HG02852 (cell line): ENCODE measurements around the gene C20orf141.
"Not testable (repeated sequence)": the region's sequence is repeated elsewhere in the genome, so short reads cannot be mapped to it uniquely, and the experiment has no call there.

Source experiments
- ATAC-seq: cut with Tn5 transposase; IDR thresholded peaks from one replicate; pipeline ENCODE4 v1.9.1; 2021; ENCODE audit warnings: mild to moderate bottlenecking, moderate library complexity; ENCODE audit not compliant: unreplicated experiment

Gene C20orf141

GRCh38 chr20:2814587-2815051 lies at the start of gene C20orf141:
TSS of gene C20orf141 (plus strand) at chr20:2814987. CDS start at chr20:2815185, 198 bp downstream.
- ATAC-seq = no peak

- ATAC-seq = no peak
Observed at GRCh38 chr20:2767768-2768631, 46.8 kb upstream of the C20orf141 start.

- no peak for ATAC-seq
Observed at GRCh38 chr20:2768632-2769015, 46.2 kb upstream of the C20orf141 start.

DNA sequence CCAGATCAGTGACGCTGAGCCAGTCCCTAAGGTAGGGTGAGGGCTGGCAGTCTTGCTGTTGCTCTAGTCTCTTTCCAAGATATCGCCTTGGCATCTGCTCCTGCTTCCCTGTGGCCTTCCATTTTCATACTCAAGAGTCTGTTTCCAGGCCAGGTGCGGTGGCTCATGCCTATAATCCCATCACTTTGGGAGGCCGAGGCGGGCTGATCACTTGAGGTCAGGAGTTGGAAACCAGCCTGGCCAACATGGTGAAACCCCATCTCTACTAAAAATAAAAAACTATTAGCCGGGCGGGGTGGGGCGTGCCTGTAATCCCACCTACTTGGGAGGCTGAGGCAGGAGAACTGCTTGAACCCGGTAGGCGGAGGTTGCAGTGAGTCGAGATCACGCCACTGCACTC lies 44.7 kb upstream of the C20orf141 start:
- ATAC-seq = not testable (repeated sequence)

DNA sequence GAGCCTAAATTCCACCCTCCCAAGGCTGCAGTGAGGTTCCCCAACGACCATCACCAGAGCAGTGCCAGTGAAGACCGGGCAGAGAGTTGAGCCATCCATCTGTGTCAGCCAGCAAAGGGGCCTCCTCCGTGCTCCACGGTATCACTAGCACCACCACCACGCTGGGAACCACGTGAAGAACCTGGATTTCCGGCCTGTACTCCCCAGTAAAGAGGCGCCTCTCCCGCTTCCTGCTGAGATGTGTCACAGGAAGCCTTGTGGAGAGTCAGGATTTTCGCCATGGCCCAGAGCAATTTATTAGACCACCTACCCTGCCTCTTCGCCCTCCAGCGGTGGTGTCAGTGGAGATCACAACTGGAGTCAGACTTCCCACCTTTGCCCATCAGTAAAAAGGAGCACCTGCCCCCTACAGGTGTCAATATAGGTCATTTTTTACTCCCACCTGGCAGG lies 43.1 kb upstream of the C20orf141 start:
- no peak for ATAC-seq

- ATAC-seq = no peak
Observed at GRCh38 chr20:2773812-2774211, 41.0 kb upstream of the C20orf141 start.

DNA sequence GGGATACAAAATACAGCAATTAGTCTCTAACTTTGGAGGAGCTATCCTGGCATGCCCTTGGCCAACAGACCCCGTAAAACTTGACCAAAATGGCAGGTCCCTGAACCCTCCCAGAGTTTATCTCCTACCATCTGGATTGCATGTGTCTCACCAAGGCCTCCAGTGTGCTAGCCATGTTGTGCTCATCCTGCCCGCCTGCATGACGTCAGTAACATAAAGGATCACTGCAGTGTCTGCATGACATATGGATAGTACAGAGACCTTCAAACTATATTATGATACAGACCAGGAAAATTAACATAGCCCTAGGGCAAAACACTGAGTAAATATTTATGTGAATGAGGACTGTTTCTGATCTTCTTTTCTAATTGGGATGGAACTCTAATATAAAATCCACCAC lies 39.6 kb upstream of the C20orf141 start:
- ATAC-seq = no peak

GRCh38 chr20:2778602-2779321 lies 36.0 kb upstream of the C20orf141 start:
- no peak for ATAC-seq

DNA sequence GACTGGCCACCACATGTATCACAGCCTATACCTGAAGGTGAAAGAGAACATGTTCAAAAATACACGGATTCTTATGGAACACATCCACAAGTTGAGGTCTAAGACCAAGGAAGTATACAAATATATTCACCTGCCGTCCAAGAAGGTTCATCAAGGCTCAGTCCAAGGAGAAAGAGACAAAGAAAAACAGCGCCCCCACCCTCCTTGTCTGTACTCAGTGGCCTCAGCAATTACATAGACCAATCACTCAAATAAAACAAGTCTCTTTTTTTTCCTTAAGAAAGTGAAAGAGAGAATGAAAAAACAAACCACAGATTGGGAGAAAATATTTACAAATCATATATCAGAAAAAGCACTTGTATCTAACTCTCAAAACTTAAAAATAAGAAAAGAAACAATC lies 33.8 kb upstream of the C20orf141 start:
- ATAC-seq = no peak

DNA sequence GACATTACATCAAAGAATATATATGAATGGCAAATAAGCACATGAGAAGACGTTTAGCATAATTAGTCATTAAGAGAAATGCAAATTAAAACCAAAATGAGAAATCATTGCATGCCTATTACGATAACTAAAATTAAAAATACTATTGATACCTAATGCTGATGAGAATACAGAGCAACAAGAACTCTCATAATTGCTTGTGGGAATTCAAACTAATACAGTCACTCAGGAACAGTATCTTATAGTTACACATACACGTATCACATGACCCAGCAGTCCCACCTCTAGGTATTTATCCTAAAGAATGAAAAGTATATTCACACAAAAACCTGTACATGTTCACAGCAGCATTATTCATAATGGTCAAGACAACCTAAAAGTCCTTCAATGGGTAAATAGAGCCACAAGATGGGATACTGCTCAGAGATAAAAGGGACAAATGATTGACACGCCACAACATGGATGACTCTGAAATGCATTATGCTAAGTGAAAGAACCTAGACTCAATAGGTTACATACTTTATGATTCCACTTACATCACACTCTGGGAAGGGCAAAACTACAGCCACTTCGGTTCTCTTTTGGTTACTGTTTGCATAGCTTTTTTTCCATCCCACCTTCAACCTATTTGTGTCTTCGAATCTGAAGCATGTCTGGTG lies 30.8 kb upstream of the C20orf141 start:
- no peak for ATAC-seq

GRCh38 chr20:2793471-2793870 lies 21.3 kb upstream of the C20orf141 start:
- ATAC-seq = no peak

- no peak for ATAC-seq
Observed at GRCh38 chr20:2794202-2794748, 20.5 kb upstream of the C20orf141 start.

GRCh38 chr20:2794866-2795447 lies 19.8 kb upstream of the C20orf141 start:
- no peak for ATAC-seq

DNA sequence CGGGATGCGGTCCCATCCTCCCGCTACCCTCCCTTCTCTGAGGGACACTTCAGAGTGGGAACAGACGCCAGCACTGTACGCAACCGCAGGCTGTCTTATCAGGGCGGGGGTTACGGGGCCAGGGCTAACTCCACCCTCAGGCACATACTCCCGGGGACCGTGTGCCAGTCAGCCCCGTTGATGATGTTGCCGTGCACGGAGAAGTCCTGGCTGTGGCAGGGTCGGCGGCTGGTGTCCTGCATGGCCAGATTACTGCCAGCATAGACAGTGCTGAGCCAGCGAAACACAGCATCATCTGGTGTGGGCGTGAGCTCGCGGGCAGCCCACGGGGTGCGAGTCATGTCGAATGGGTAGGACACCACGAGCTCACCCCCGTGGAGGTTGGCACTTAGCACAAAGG lies 19.3 kb upstream of the C20orf141 start:
- no peak for ATAC-seq

GRCh38 chr20:2796011-2796660 lies 18.7 kb upstream of the C20orf141 start:
- ATAC-seq = no peak

DNA sequence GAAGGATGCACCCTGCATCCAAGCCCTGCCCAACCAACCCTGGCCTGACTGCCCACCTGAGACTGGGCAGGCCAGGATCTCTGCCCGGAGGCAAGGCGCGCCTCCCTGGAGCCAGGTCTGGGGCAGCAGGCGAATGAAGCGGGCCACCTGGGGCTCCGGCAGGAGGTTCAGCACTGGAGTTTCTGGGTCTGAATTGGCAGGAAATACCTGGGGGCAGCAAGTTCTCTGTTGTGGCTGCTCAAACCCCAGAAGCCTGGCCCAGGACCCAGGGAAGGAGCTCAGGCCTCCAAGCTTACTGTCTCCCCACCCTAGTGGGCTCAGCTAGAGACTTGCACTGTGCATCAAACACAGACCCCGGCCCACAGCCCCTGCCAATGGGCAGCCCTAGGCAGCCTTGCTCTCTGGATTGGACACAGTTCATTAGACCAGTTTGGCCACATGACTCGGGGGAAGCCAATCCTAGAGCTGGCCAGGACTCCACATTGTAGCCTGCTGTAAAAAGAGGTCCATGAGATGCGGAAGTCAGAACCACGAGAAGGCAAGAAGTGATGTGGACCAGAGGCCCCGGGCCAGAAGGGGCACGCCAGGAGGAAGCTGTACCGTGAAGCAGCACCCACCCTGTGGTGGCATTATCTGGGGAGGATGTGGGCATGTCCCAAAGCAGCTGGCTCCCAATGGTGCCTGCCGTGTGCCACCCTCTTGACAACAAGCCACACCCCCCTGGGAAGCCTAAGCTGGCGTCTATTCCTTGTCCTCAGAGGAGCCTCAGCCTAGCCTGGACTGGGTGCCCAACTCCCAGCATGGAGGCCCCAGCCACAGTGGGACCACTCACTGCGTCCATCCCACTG lies 17.4 kb upstream of the C20orf141 start:
- no peak for ATAC-seq

DNA sequence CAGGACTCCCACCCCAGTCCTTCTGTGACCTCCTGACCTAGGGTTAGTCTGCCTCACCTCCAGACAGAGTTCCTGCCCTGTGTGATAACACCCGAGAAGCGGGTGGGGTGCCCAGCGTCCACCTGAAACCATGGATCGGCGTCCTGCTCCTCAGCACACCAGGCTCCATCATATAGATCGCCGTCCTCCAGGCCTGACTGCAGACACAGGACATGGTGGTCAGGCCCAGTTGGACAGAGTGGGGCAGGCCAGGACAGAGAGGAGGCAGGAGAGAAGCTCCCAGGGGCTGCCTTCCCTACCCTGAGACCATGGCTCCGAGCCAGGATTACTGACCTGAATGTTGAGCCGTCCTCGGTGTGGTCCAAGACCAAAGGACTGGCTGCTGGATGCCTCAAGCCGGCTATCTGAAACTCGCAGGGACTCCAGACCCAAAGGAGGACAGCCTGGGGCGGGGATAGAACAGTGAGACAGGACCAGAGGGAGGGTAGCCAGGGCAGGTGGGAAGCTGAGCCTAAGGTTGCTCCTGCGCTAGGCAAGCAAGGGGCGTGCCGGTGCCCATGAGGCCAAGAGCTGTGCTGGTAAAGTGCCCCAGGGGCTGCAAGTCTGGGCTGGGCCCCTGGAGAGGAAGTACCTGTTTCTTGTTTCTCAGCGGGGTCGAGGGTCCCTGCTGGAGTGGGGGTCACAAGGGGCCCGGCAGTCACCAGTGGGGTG lies 16.5 kb upstream of the C20orf141 start:
- no peak for ATAC-seq

DNA sequence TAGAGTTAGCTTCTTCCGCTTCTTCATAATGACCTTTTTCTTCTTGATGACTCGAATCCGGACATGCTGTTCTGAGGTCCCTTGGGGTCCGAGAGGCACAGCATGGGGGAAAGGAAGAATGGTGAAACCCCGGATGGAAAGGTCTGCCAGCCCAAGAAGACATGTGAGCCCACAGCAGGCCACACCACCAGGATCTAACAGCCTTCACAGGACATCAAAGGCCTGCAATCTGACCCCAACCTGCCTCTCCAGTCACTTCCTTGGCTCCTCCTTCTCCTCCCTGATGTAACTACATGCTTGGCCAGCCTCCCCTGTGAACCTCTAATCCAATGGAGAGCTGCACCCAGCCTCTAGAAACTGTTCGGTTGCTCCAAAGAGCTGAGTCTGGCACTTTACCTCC lies 16.0 kb upstream of the C20orf141 start:
- no peak for ATAC-seq

DNA sequence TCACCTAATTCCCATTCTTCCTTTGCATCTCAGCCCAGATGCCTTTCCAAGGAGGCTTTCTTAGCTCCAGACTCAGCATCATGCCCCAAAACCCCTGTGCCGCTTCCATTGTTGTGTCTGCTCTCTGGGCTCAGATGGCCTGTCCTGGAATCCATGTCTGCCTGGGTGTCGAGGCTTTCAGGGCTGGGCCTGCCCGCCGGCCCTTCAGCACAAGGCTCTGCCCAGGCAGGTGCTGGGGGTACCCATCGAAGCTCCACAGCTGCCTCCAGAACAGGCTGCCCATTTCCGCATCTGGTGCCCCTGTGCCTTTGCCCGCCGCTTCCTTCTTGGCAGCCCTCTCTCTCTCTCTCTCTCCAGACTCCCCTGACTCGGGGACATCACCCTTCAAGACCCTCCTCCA lies 15.5 kb upstream of the C20orf141 start:
- ATAC-seq = no peak
